Stimulated activated CD8-positive, alpha-beta memory T cell treated with anti-CD3 and anti-CD28 coated beads, Interleukin-15, amount 100 ng/mL, for 48 hours (primary cell): ENCODE data around the gene MCEE.
"Not testable (repeated sequence)": the region's sequence is repeated elsewhere in the genome, so short reads cannot be mapped to it uniquely, and the experiment has no call there.

Source experiments
- DNase-seq, 2 donors: peaks; one replicate each; pipeline ENCODE4 v3.0.0-alpha.2; 2020; ENCODE audit warnings: low read depth in 2 of 2

MCEE gene

GRCh38 chr2:71129114-71129901 is 721 bp downstream of the MCEE start:
- DNase-seq, result no peak

- DNase-seq, result no peak
These were observed 3.1 kb downstream of the MCEE start for GRCh38 chr2:71126957-71127356.

GRCh38 chr2:71125506-71126294 is 4.3 kb downstream of the MCEE start:
- DNase-seq, result no peak

GRCh38 chr2:71122387-71123298 is 7.4 kb downstream of the MCEE start:
- DNase-seq, result no peak

DNA sequence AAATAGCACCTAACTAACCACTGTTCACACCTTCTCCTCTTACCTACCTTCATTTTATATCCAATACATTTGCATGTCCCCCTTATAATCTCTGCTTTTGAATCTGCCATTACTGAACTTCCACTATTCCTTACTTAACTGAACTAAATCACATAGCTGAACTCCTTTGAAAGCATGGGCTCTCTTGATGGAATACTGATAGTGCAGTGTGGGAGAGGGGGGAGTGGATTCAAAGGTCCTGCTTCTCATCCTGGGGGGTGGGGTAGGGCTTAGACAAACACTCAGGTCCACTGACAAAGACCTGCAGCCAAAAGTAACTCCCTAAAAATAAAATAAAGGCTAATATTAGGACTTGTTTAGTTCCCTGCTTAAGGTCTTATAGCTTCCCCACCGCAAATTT is 8.6 kb downstream of the MCEE start:
- no peak for DNase-seq

DNA sequence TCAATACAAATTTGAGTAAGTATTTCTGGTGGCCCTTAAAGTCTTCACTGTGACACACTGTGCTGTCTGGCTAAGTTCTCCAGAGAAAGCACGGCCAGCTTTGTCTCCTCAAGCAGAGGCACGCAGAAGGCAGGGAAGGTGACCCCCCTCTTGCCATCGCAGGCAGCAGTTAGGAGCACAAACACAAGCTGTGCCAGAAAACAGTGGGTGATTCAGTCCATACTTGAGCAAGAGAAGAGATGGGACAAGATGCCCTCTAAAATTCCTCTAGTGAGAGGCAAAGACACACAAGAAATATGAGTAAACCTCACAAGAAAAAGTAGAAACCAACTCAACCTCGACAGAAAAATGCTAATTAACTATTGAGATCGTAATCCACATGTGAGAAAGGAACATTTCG is 9.8 kb downstream of the MCEE start:
- no peak for DNase-seq

- no peak for DNase-seq
These were observed 13.0 kb downstream of the MCEE start for GRCh38 chr2:71117063-71117462.

GRCh38 chr2:71113843-71114242 is 16.2 kb downstream of the MCEE start:
- DNase-seq, result no peak

- DNase-seq, result no peak
These were observed 21.9 kb downstream of the MCEE start for GRCh38 chr2:71108091-71108490.

GRCh38 chr2:71106463-71106862 is 23.6 kb downstream of the MCEE start:
- DNase-seq, result not testable (repeated sequence)

GRCh38 chr2:71103809-71104208 is 26.2 kb downstream of the MCEE start:
- no peak for DNase-seq

- DNase-seq, result no peak
These were observed 26.9 kb downstream of the MCEE start for GRCh38 chr2:71102981-71103681.

DNA sequence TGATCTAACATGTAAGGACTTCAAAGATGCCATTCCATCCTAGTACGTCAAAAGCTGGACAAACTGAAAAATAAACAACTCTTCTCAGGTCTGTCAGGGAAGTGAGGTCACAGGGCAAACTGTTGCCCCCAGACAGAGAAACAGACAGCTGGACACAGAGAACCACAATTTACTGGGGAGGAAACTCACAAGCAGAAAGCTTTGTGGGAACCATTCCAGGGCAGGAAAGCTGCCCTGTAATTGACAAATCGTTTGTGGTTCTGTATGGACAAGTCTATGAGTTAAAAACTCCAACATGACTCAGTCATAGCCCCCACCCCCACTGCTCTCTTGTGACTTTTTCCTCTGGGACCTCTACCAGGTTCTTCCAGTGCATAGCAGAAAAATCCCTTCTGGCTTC is 28.4 kb downstream of the MCEE start:
- DNase-seq, result no peak

- DNase-seq, result peak in 1 of 2 donors; percentile 17
These were observed 29.6 kb downstream of the MCEE start for GRCh38 chr2:71100195-71100964.

DNA sequence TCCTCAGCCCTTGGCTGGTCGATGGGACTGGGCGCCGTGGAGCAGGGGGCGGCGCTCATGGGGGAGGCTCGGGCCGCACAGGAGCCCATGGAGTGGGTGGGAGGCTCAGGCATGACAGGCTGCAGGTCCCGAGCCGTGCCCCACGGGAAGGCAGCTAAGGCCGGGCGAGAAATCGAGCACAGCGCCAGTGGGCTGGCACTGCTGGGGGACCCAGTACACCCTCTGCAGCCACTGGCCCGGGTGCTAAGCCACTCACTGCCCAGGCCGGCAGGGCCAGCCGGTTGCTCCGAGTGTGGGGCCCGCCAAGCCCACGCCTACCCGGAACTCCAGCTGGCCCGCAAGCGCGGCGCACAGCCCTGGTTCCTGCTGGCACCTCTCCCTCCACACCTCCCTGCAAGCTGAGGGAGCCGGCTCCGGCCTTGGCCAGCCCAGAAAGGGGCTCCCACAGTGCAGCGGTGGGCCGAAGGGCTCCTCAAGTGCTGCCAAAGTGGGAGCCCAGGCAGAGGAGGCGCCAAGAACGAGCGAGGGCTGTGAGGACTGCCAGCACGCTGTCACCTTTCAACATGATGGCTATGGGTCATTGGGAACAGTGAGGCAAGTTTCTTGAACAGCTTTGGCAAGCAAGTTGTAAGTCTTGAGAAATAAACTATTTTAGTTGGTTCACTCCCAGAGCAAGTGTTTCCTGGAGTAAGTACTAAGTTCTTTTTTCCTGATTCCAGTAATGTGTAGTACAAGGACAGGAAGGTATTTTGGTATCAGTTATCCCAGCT is 37.4 kb downstream of the MCEE start:
- not testable (repeated sequence) for DNase-seq

- not testable (repeated sequence) for DNase-seq
These were observed 38.2 kb downstream of the MCEE start for GRCh38 chr2:71091808-71092207.

DNA sequence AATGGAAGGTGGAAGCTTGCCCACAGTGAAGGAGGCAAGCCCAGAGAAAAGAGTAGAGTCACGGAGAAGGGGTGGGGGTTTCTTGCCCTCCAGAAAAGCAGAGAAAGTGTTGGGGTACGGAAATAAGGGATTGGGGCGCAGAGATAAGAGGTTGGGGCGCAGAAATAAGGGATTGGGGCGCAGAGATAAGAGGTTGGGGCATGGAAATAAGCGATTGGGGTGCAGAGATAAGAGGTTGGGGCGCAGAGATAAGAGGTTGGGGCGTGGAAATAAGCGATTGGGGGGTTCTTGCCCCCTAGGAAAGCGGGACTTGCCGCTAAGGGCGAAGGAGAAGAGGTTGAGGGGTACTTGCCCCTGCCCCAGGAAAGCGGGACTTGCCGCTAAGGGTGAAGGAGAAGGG is 40.6 kb downstream of the MCEE start:
- not testable (repeated sequence) for DNase-seq

DNA sequence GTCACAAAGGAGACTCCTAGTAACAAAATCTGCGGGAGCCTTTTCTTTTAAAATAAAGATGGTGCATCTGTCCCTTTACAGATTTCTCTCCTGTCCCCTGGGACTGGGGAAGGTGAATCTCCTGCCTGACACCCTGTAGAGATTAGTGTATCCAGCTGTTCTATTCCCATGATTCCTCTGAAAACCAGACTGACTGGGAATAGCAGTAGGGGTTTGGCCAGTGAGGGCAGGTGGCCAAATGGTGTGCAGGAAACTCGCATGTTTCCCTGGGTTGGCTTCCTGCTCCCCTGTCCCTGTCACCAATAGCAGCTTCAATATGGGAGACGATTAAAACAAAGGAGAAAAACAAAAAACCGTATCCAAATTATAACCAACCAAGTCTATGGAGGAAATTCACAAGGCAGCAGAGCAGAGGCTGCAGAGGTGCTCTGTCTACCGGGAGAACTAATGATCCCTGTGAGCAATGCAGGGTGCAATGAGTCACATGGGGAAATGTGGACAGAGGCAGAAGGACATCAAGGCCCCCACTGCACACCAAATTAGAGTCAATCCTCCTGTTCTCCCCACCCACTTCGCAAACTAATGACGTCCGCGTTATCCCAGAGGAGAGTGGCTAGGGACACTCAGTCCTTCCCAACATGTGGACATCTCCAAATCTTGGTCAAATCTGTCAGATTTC is 44.6 kb downstream of the MCEE start:
- DNase-seq, result not testable (repeated sequence)

- not testable (repeated sequence) for DNase-seq
These were observed 46.2 kb downstream of the MCEE start for GRCh38 chr2:71083752-71084312.
